Muscle of leg (tissue), 11 donors: ENCODE measurements around the gene TMEM131L. TPM values are rescaled to one million over a fixed set of nuclear protein-coding genes. Genes with fewer than 3 reads are reported as not detected.
"Not testable (repeated sequence)": the region's sequence is repeated elsewhere in the genome, so short reads cannot be mapped to it uniquely, and the experiment has no call there.

Source experiments
- DNase-seq: peaks from one replicate; pipeline ENCODE4 v3.0.0; 2013
- H3K27ac ChIP-seq: one replicate; pipeline ENCODE4 v1.5.1; 2013; ENCODE audit warnings: mild to moderate bottlenecking, low read length, control low read depth
- H3K27me3 ChIP-seq: one replicate; pipeline ENCODE4 v1.6.1; 2013; ENCODE audit warnings: low read length; ENCODE audit not compliant: control insufficient read depth, insufficient read depth
- H3K36me3 ChIP-seq: one replicate; pipeline ENCODE4 v1.6.1; 2013; ENCODE audit warnings: low read length; ENCODE audit not compliant: control insufficient read depth, insufficient read depth
- H3K4me1 ChIP-seq: one replicate; pipeline ENCODE4 v1.6.1; 2013; ENCODE audit warnings: low read length; ENCODE audit not compliant: control insufficient read depth, insufficient read depth
- H3K4me3 ChIP-seq: one replicate; pipeline ENCODE4 v1.5.1; 2013; ENCODE audit warnings: low read length, control low read depth
- H3K9me3 ChIP-seq: replicated peaks from 2 replicates; pipeline ENCODE4 v1.6.1; 2013; ENCODE audit warnings: low read depth, low read length; ENCODE audit not compliant: control insufficient read depth
- WGBS: methylation state at CpG from one replicate; pipeline ENCODE4 v1.1.5; 2013; ENCODE audit warnings: missing lambda C conversion rate; ENCODE audit not compliant: insufficient coverage; 5-methylcytosine and 5-hydroxymethylcytosine counted together
- polyA plus RNA-seq, 8 donors: library from polyadenylated mRNA; unstranded; fragments of 120-200 nt; gene quantifications; one replicate each; pipeline versions ENCODE4 v1.2.1 to v1.2.3, GENCODE V29; 2013; ENCODE audit warnings: inconsistent platforms in 1 of 8, low replicate concordance in 1 of 8; ENCODE audit not compliant: insufficient read length in 8 of 8, insufficient read depth in 1 of 8
- total RNA-seq: library from RNA; stranded (reverse); fragments of 120-200 nt; gene quantifications from one replicate; pipeline ENCODE4 v1.2.4, GENCODE V29; 2013

Gene TMEM131L
- total and polyA plus RNA-seq, 9 donors: 35.1 to 69.6 (median 43.1) TPM

DNA sequence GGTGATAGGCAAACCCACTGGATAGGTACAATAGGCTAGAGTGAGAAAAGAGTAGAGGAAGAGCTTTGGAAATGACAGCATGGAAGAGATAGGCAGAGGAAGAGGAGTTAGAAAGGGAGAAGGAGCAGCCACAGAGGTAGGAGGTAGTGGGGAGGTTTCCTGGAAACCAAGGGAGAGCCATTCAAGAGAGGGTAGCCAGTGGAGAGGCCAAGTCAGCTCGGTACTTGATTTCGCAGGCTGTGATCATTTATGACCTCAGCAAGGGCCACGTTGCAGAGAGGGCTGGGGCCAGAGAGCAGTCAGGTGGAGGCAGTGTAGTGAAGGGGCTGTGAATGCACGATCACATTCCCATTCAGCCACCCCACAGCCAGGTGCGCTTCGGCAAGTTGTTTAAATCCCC is 76.0 kb downstream of the TMEM131L start:
- H3K4me1 ChIP-seq: peaks cover 73% of the 10 kb centered on the region
- no peaks in the 10 kb centered on the region for H3K27me3 ChIP-seq
- 80% methylated on average over 1 of the region's 6 CpGs for WGBS
- H3K9me3 ChIP-seq: no peaks in the 10 kb centered on the region
- no peak overlapping the region for H3K27ac ChIP-seq
- no peak for DNase-seq
- H3K4me3 ChIP-seq: no peak overlapping the region
- H3K36me3 ChIP-seq: peaks cover 2% of the 10 kb centered on the region

DNA sequence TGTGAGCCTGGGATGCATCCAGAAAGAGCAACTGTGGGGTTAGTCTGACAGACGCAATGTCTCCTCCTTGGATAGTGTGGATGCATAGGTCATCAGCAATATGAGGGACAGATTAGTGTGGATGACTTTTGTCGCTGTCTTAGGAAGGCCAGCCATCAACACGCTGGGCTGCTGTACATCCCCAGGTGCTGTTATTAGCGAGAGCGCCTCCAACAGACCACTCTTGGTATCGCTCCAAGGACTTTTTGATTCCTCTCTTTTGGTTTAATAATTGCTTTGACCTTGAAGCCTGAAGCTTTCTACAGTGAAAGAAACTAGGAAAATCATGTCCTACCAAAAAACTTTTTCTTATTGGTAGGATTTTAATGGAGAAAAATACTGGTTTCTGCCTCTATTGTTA is 76.7 kb downstream of the TMEM131L start:
- no peaks in the 10 kb centered on the region for H3K9me3 ChIP-seq
- H3K36me3 ChIP-seq: peaks cover 2% of the 10 kb centered on the region
- WGBS: 88% methylated on average over 6 of the region's 6 CpGs
- peak overlapping the region; percentile 48 for H3K27ac ChIP-seq
- peaks cover 69% of the 10 kb centered on the region for H3K4me1 ChIP-seq
- DNase-seq: no peak
- H3K27me3 ChIP-seq: no peaks in the 10 kb centered on the region
- no peak overlapping the region for H3K4me3 ChIP-seq

DNA sequence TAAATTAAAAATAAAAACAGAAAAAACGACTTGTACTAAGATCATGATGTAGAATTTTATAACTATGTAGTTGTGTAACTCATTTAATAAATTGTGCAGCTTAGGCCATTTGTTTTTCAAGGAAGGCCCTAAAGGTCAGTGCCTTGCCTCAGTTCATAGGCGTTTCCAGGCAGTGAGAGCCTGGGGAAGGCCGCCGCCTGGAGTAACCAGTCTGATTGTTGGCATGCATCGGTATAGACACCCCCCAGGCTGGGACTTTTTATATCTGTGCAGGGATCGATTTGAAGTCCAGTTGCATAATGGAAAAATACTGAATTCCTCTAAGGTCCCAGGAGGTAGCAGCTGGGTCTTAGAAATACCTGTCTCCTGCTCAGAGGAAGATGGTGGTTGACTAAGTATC is 77.2 kb downstream of the TMEM131L start:
- Histone ChIP-seq H3K4me1 (peaks cover 69% of the 10 kb centered on the region), H3K27me3 (no peaks in the 10 kb centered on the region), H3K36me3 (peaks cover 2% of the 10 kb centered on the region), H3K4me3 (no peak overlapping the region), H3K27ac (peak overlapping the region; percentile 38), H3K9me3 (no peaks in the 10 kb centered on the region)
- WGBS: no CpG with 5 or more reads among the region's 6 CpGs
- no peak for DNase-seq

DNA sequence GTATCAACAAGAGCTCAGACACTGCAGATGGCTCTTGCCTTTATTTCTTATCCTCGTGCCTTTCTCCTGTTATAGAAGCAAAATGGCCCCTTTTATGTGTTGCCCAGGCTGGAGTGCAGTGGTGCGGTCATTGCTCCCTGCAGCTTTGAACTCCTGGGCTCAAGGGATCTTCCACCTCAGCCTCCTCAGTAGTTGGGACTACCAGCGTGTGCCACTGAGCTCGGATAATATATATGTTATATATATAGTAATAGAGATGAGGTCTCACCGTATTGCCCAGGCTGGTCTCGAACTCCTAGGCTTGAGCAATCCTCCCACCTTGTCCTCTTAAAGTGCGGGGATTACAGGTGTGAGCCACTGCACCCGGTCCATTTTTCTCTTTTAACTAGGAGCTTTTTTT is 79.7 kb downstream of the TMEM131L start:
- Histone ChIP-seq H3K9me3 (no peaks in the 10 kb centered on the region), H3K36me3 (peaks cover 3% of the 10 kb centered on the region), H3K27me3 (no peaks in the 10 kb centered on the region), H3K4me1 (peaks cover 58% of the 10 kb centered on the region), H3K27ac (peak overlapping the region; percentile 29), H3K4me3 (no peak overlapping the region)
- WGBS: 86% methylated on average over 1 of the region's 8 CpGs
- DNase-seq: no peak

DNA sequence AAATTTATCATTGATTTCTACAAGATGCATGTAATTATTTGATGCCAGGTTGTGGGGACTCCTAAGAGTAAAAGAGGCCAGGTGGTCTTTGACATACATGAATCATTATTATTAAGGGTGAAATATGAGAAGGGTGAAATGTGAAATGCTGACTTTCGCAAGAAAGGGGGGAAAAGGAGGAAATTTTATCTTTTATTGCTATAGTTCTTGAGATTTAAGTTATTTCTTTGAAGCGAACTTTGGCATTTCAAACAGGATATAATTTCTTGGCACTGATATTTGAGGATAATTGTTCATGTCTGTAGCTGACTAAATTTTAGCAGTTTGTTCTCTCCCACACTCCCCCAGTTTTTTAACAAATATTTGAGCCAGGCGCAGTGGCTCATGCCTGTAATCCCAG is 80.1 kb downstream of the TMEM131L start:
- Histone ChIP-seq H3K27me3 (no peaks in the 10 kb centered on the region), H3K9me3 (no peaks in the 10 kb centered on the region), H3K4me1 (peaks cover 56% of the 10 kb centered on the region), H3K27ac (no peak overlapping the region), H3K4me3 (no peak overlapping the region), H3K36me3 (peaks cover 7% of the 10 kb centered on the region)
- 50% methylated on average over 2 of the region's 3 CpGs for WGBS
- DNase-seq: no peak

DNA sequence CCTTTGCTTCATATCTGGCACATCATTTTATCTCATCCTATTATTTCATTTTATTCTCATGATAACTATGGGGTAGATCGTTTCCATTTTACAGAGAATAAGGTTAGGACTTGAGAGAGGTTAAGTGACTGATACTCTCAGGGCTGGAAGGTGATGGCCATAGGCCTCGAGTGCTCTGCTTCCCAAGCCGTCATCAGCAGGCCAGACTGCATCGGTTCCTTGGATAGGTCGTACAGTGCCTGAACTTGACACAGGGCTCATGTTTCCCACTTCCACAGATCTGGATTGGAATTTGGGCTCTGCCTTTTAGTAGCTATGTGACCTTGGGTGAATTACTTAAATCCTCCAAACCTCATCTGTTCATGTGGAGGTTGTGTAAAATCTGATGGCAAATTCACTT is 81.4 kb downstream of the TMEM131L start:
- Histone ChIP-seq H3K4me1 (peaks cover 46% of the 10 kb centered on the region), H3K36me3 (peaks cover 7% of the 10 kb centered on the region), H3K4me3 (no peak overlapping the region), H3K9me3 (no peaks in the 10 kb centered on the region), H3K27ac (peak overlapping the region; percentile 33), H3K27me3 (no peaks in the 10 kb centered on the region)
- no peak for DNase-seq
- WGBS: no CpG with 5 or more reads among the region's 5 CpGs

DNA sequence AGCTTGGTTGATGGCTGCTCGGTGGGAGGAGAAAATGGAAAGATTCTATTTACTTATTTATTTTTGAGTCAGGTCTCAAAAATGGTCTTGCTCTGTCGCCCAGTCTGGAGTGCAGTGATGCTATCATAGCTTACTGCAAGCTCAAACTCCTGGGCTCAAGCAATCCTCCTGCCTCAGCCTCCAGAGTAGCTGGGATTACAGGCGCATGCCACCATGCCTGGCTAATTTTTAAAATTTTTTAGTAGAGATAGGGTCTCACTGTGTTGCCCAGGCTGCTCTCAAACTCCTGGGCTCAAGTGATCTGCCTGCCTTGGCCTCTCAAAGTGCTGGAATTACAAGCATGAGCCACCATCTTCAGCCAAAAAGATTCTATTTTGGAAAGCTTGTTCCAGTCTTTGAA is 82.7 kb downstream of the TMEM131L start:
- not testable (repeated sequence) for H3K36me3 ChIP-seq, H3K9me3 ChIP-seq, H3K4me3 ChIP-seq, H3K27ac ChIP-seq, DNase-seq, H3K27me3 ChIP-seq
- peaks cover 38% of the 10 kb centered on the region for H3K4me1 ChIP-seq
- WGBS: 100% methylated on average over 2 of the region's 3 CpGs

DNA sequence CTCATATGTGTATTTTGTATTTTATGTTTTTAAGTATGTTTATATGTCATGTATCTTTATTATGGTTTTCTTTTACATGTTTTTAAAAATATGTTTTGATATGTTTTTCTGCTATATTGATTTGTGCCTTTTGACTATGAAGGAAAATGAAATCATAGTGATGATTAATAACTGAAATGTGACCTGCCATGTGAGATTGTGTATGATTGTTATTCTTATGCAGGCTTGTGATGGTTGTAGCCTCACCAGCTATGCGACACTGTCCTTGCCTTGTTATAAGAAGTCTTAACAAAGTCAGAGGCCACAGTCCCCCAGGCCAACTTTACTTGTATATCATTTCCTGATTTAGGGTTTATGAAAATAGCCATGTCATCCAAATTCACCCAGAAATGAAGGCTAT is 83.2 kb downstream of the TMEM131L start:
- H3K4me1 ChIP-seq: peaks cover 33% of the 10 kb centered on the region
- H3K27ac ChIP-seq: no peak overlapping the region
- H3K4me3 ChIP-seq: no peak overlapping the region
- H3K36me3 ChIP-seq: peaks cover 7% of the 10 kb centered on the region
- H3K27me3 ChIP-seq: no peaks in the 10 kb centered on the region
- no peaks in the 10 kb centered on the region for H3K9me3 ChIP-seq
- WGBS: no CpG with 5 or more reads among the region's 1 CpG
- DNase-seq: no peak

DNA sequence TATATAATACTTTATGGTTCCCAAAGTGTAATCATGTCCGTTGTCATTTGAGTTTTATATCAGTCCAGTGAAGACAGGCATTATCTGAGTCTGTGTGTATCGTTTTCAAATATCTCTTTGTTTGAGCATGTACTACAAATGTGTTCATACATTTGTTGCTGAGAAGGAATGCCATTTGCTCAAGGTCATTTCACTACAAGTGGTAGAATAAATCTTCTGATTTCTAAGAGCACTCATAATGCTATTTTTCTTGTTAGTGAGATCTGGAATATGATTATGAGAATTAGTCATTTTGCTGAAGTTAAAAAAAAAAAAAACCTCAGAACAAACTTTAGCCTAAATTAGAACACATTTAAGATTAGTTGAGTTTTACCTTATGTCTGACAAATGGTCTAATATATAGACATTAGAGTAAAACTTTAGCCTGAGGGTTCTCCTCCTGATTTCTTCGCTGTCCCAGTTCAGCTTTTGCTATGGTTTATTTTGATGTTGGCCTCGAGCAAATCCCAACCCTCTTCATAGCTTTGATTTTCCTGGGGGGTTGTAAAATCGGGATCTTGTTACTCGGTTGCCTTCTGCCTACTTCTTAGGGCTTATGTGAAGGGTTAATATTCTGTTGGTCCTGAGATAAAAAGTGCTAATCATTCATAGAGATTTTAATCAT is 87.1 kb downstream of the TMEM131L start:
- WGBS: no CpG with 5 or more reads among the region's 6 CpGs
- Histone ChIP-seq H3K27ac (peak overlapping the region; percentile 85), H3K36me3 (peaks cover 16% of the 10 kb centered on the region), H3K4me1 (peaks cover 20% of the 10 kb centered on the region), H3K9me3 (no peaks in the 10 kb centered on the region), H3K4me3 (no peak overlapping the region), H3K27me3 (no peaks in the 10 kb centered on the region)
- no peak for DNase-seq

DNA sequence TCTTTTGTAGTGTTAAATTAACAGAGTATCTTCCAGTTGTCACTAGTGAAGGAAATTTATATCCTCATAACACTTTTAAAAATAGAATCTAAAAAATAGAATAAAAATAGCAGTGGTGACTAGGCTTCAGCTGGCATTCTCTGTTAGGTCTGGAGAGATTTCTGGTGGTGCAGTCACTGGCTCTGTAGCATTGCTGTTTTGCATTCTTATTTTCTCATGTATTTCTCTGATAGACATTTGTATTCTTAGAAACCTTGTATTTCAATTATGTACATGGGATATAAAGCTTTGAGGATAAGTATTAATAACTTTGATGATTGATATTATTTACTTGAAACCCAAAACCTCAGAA is 87.6 kb downstream of the TMEM131L start:
- H3K4me3 ChIP-seq: no peak overlapping the region
- peak overlapping the region; percentile 85 for H3K27ac ChIP-seq
- H3K9me3 ChIP-seq: no peaks in the 10 kb centered on the region
- no peaks in the 10 kb centered on the region for H3K27me3 ChIP-seq
- H3K4me1 ChIP-seq: peaks cover 15% of the 10 kb centered on the region
- H3K36me3 ChIP-seq: peaks cover 16% of the 10 kb centered on the region
- DNase-seq: no peak
